IPS DF 4.7 (cell line): ENCODE results near the gene RHBDL2.
"Not testable (repeated sequence)": the region's sequence is repeated elsewhere in the genome, so short reads cannot be mapped to it uniquely, and the experiment has no call there.

Experiments
- DNase-seq: peaks from one replicate; pipeline ENCODE4 v3.0.0-alpha.2; 2013; ENCODE audit warnings: low spot score; ENCODE audit errors: extremely low read depth

RHBDL2 gene

GRCh38 chr1:38941527-38942019 lies at the start of gene RHBDL2:
RHBDL2 (minus strand) TSS chr1:38941830; CDS start chr1:38919212, 22,618 bp downstream.
- DNase-seq = no peak

GRCh38 chr1:38990738-38991637 lies 49.4 kb upstream of the RHBDL2 start, which contains the start of gene AKIRIN1:
AKIRIN1 (plus strand) TSS chr1:38991276; CDS start chr1:38991381, 105 bp downstream.
- peak; percentile 78 for DNase-seq

- DNase-seq = no peak
These were observed 48.7 kb upstream of the RHBDL2 start for GRCh38 chr1:38990386-38990737.

- no peak for DNase-seq
These were observed 48.3 kb upstream of the RHBDL2 start for GRCh38 chr1:38989979-38990378.

DNA sequence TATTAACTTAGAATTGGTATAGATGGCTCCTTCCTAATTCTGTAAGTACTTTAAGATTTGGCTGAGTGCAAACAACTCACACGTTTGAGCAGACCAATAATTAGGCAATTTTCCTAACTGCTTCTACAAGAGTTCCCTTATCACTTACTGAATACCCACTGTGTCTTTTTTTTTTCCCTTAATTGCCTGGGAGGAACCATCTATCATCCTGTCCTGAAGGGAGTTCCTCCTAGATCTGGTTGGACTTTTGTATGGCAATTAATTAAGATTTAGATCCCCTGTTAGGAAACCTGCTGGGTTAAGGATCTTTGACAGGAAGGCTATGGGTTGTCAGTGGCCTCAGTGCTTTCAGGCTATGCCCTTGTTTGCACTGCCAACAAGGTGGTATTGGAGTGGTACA lies 37.8 kb upstream of the RHBDL2 start:
- not testable (repeated sequence) for DNase-seq

- DNase-seq = not testable (repeated sequence)
These were observed 36.6 kb upstream of the RHBDL2 start for GRCh38 chr1:38978245-38978542.

- not testable (repeated sequence) for DNase-seq
These were observed 36.0 kb upstream of the RHBDL2 start for GRCh38 chr1:38977399-38978244.

DNA sequence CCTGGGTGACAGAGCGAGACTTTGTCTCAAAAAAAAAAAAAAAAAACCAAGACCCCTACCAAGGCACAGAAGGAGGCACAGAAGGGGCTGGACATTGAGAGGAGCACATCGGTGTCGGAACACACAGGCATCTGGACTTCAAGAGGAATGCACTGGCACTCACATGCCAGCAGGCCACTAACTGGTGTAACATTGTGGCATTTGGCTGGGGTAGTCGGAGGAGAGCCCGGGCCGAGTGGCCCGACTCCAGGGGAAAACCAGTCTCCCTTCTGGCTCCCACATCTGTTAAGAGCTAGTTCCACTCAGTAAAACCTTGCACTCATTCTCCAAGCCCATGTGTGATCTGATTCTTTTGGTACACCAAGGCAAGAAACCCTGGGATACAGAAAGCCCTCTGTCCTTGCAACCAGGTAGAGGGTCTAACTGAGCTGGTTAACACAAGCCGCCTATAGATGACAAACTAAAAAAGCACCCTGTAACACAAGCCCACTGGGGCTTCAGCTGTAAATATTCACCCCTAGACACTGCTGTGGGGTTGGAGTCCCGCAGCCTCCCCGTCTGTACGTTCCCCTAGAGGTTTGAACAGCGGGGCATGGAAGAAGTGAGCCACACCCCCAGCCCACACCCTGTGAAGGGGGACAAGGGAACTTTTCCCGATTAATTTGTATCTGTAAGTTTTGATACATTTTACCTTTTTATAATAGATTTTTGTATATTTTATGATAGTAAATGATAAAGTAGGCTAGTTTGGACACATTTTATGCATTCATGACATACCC lies 32.2 kb upstream of the RHBDL2 start:
- DNase-seq = no peak

- not testable (repeated sequence) for DNase-seq
These were observed 31.5 kb upstream of the RHBDL2 start for GRCh38 chr1:38973145-38973544.

GRCh38 chr1:38964140-38964548 lies 22.5 kb upstream of the RHBDL2 start:
- DNase-seq = no peak

DNA sequence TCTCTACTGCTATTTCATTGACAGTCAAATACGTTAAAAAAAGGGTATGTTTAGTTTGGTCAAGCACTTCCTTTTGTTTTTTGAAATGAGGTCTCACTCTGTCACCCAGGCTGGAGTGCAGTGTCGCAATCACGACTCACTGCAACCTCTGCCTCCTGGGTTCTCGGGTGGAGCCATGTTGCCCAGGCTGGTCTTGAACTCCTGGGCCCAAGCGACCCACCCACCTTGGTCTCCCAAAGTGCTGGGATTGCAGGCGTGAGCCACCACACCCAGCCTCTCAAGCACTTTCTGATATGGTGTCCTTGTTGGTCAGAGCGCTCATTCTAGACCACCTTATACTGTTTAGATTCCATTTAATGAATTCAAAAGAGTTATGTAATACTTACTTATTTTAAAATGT lies 20.9 kb upstream of the RHBDL2 start:
- DNase-seq = no peak

- DNase-seq = no peak
These were observed 20.5 kb upstream of the RHBDL2 start for GRCh38 chr1:38962113-38962512.

DNA sequence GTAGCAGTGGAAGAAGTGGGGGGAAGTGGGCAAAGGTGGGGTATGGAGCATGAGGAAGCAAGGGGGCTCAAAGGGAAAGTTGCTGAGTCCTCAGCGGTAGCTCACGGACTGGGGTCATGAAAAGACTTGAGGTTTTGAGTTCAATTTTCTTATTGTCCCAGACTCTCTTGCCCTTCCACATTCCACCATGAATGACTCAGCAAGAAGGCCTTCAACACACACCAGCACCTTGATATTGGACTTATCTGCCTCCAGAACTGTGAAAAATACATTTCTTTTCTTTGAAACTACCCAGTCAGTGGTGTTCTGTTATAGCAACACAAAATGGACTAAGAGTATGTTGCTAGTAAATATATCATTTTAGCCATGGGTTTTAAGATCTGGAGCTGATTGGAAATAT lies 17.3 kb upstream of the RHBDL2 start:
- DNase-seq = no peak

GRCh38 chr1:38953433-38953860 lies 11.8 kb upstream of the RHBDL2 start:
- DNase-seq = peak; percentile 75

GRCh38 chr1:38950553-38950952 lies 8.9 kb upstream of the RHBDL2 start:
- no peak for DNase-seq

- DNase-seq = no peak
These were observed 2.9 kb upstream of the RHBDL2 start for GRCh38 chr1:38944547-38944946.

GRCh38 chr1:38942664-38943428 lies 1.2 kb upstream of the RHBDL2 start:
- DNase-seq = no peak

- no peak for DNase-seq
These were observed 537 bp downstream of the RHBDL2 start for GRCh38 chr1:38941093-38941492.

GRCh38 chr1:38940339-38941047 lies 1.1 kb downstream of the RHBDL2 start:
- DNase-seq = no peak

DNA sequence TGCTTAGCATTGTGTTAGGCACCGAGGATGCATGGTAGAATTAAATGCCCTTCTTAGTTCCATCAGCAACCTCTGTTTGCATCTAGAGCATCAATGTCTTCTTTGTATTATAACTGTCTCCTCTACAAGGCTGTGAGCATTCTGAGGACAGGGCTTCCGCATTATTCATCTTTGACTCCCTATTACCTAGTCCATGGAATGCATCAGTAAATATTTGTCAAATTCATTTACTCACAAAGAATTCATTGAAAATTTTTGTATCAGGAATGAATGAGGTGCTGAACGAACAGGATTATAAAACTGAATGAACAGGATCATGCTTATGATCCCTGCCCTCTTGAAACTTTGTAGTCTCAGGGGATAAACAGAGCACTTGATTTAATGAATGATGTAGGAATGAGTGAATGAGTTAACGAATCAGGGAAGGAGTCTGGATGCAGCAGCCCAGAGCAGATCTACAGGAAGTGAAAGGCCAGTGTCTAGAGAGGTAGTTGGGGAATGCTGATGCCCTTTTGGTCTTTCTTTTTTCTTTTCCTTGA lies 2.8 kb downstream of the RHBDL2 start:
- DNase-seq = no peak
